Kidney capillary endothelial cell (primary cell): ENCODE data around the gene UPK3BL2.
"Not testable (repeated sequence)": the region's sequence is repeated elsewhere in the genome, so short reads cannot be mapped to it uniquely, and the experiment has no call there.

Experiments
- DNase-seq: peaks from one replicate; pipeline ENCODE4 v3.0.0-alpha.2; 2018; ENCODE audit warnings: low spot score

UPK3BL2 gene

GRCh38 chr7:102531583-102531982, 11.9 kb downstream of the UPK3BL2 start:
- not testable (repeated sequence) for DNase-seq

- not testable (repeated sequence) for DNase-seq
These were observed 15.4 kb downstream of the UPK3BL2 start for GRCh38 chr7:102527822-102528793.

GRCh38 chr7:102527182-102527581, 16.3 kb downstream of the UPK3BL2 start:
- DNase-seq, result not testable (repeated sequence)

- DNase-seq, result not testable (repeated sequence)
These were observed 18.7 kb downstream of the UPK3BL2 start for GRCh38 chr7:102524803-102525202.

- DNase-seq, result not testable (repeated sequence)
These were observed 22.7 kb downstream of the UPK3BL2 start for GRCh38 chr7:102520797-102521196.

GRCh38 chr7:102517550-102518147, 25.8 kb downstream of the UPK3BL2 start, which contains the start of gene RASA4B:
Gene RASA4B (minus strand): TSS chr7:102517777. CDS start chr7:102517710, 67 bp downstream.
- not testable (repeated sequence) for DNase-seq

GRCh38 chr7:102516951-102517350, 26.5 kb downstream of the UPK3BL2 start:
- DNase-seq, result not testable (repeated sequence)

GRCh38 chr7:102515889-102516288, 27.6 kb downstream of the UPK3BL2 start:
- DNase-seq, result not testable (repeated sequence)

GRCh38 chr7:102514881-102515721, 28.4 kb downstream of the UPK3BL2 start:
- DNase-seq, result not testable (repeated sequence)

- DNase-seq, result peak; percentile 57
These were observed 30.8 kb downstream of the UPK3BL2 start for GRCh38 chr7:102512642-102513221.

GRCh38 chr7:102511860-102512522, 31.5 kb downstream of the UPK3BL2 start:
- not testable (repeated sequence) for DNase-seq

- not testable (repeated sequence) for DNase-seq
These were observed 32.9 kb downstream of the UPK3BL2 start for GRCh38 chr7:102510575-102510974.

- not testable (repeated sequence) for DNase-seq
These were observed 35.9 kb downstream of the UPK3BL2 start for GRCh38 chr7:102507410-102508088.

- DNase-seq, result not testable (repeated sequence)
These were observed 38.0 kb downstream of the UPK3BL2 start for GRCh38 chr7:102505298-102506185.

- not testable (repeated sequence) for DNase-seq
These were observed 40.4 kb downstream of the UPK3BL2 start for GRCh38 chr7:102503141-102503540.

- not testable (repeated sequence) for DNase-seq
These were observed 45.2 kb downstream of the UPK3BL2 start for GRCh38 chr7:102498321-102498720.

GRCh38 chr7:102497308-102497707, 46.2 kb downstream of the UPK3BL2 start:
- not testable (repeated sequence) for DNase-seq

- not testable (repeated sequence) for DNase-seq
These were observed 46.6 kb downstream of the UPK3BL2 start for GRCh38 chr7:102496861-102497260.

- not testable (repeated sequence) for DNase-seq
These were observed 48.9 kb downstream of the UPK3BL2 start for GRCh38 chr7:102494473-102495149.
